OCI-LY7 (cell line): ENCODE data around the gene ECE1.

ENCODE experiments used
- EZH2phosphoT487 ChIP-seq: fragments of 200-600 bp; sonication (generic); IDR thresholded peaks from 2 replicates; pipeline ENCODE4 v1.6.1; 2018; ENCODE audit warnings: low read depth, borderline replicate concordance, mild to moderate bottlenecking, mixed run types, antibody characterized with exemption, low read length, moderate library complexity, mixed read lengths
- TF ChIP-seq, protein P1 (sequence below): fragments of 200-600 bp; sonication (generic); conservative IDR thresholded peaks from 2 replicates; pipeline ENCODE4 v1.5.1; 2014; ENCODE audit warnings: mild to moderate bottlenecking, antibody characterized with exemption, low read length, moderate library complexity, mixed read lengths

DNA sequence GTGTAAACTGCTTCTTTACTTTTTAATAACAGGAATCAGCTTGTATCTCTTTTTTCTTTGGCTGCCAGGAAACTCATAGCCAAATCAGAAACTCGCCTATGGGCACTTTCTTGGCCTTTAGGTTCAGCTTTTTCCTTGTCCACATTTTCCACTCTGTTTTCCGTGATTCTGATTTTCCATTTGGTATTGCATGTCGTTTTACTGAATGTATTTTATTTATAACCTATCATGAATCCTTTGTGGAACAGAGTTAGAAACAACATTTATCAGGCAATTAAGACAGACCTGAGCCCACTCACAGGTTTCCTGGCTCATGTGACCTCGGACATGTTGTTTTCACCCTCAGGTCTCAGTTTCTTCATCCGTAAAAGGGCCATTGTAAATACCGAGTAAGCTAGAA, 5.3 kb upstream of the ECE1 start:
- TF ChIP-seq, protein P1, sequence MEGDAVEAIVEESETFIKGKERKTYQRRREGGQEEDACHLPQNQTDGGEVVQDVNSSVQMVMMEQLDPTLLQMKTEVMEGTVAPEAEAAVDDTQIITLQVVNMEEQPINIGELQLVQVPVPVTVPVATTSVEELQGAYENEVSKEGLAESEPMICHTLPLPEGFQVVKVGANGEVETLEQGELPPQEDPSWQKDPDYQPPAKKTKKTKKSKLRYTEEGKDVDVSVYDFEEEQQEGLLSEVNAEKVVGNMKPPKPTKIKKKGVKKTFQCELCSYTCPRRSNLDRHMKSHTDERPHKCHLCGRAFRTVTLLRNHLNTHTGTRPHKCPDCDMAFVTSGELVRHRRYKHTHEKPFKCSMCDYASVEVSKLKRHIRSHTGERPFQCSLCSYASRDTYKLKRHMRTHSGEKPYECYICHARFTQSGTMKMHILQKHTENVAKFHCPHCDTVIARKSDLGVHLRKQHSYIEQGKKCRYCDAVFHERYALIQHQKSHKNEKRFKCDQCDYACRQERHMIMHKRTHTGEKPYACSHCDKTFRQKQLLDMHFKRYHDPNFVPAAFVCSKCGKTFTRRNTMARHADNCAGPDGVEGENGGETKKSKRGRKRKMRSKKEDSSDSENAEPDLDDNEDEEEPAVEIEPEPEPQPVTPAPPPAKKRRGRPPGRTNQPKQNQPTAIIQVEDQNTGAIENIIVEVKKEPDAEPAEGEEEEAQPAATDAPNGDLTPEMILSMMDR: no peak
- no peak for TF ChIP-seq EZH2phosphoT487
